Osteoblast (primary cell): ENCODE measurements around the gene TRPV4. TPM values are rescaled to one million over a fixed set of nuclear protein-coding genes. Genes with fewer than 3 reads are reported as not detected.

Experiments
- DNase-seq: peaks from one replicate; pipeline ENCODE4 v3.0.0; 2011; ENCODE audit warnings: low spot score, mixed read lengths; ENCODE audit not compliant: insufficient read length; ENCODE audit errors: missing footprints
- H2AFZ ChIP-seq: 2 replicates; pipeline ENCODE4 v1.6.0; 2011; ENCODE audit warnings: mild to moderate bottlenecking, low read length
- H3K27ac ChIP-seq: 2 replicates; pipeline ENCODE4 v1.5.1; 2011; ENCODE audit warnings: mild to moderate bottlenecking, low read depth, low read length, moderate library complexity
- H3K27me3 ChIP-seq: 2 replicates; pipeline ENCODE4 v1.6.0; 2012; ENCODE audit warnings: mild to moderate bottlenecking, control low read depth, inconsistent platforms, low read length, moderate library complexity; ENCODE audit not compliant: insufficient read depth
- H3K36me3 ChIP-seq: 2 replicates; pipeline ENCODE4 v1.5.1; 2011; ENCODE audit warnings: mild to moderate bottlenecking, low read length, control low read depth, moderate library complexity; ENCODE audit not compliant: insufficient read depth
- H3K4me1 ChIP-seq: 2 replicates; pipeline ENCODE4 v1.5.1; 2011; ENCODE audit warnings: mild to moderate bottlenecking, low read length, control low read depth, moderate library complexity; ENCODE audit not compliant: insufficient read depth
- H3K4me2 ChIP-seq: 2 replicates; pipeline ENCODE4 v1.6.0; 2011; ENCODE audit warnings: mild to moderate bottlenecking, low read length; ENCODE audit not compliant: insufficient read depth
- H3K4me3 ChIP-seq: fragments of 200-600 bp; sonication (generic); 3 replicates; pipeline ENCODE4 v1.5.1; 2012; ENCODE audit warnings: mild to moderate bottlenecking, low read length, inconsistent platforms; ENCODE audit not compliant: insufficient read depth
- H3K79me2 ChIP-seq: 2 replicates; pipeline ENCODE4 v1.6.0; 2012; ENCODE audit warnings: mild to moderate bottlenecking, low read length, control low read depth, inconsistent platforms; ENCODE audit not compliant: insufficient read depth
- H3K9me3 ChIP-seq: 2 replicates; pipeline ENCODE4 v1.5.1; 2011; ENCODE audit warnings: low read depth, low read length, control low read depth
- H4K20me1 ChIP-seq: 2 replicates; pipeline ENCODE4 v1.6.0; 2012; ENCODE audit warnings: mild to moderate bottlenecking, low read length, control low read depth; ENCODE audit not compliant: insufficient read depth
- total RNA-seq: library from RNA; depleted of rRNA; stranded (reverse); fragments of >200 nt; gene quantifications from 2 replicates; pipeline ENCODE4 v1.2.3, GENCODE V29; 2012
- TF ChIP-seq, protein P1 (sequence below): IDR thresholded peaks from 2 replicates; pipeline ENCODE4 v1.5.1; 2011; ENCODE audit warnings: mild to moderate bottlenecking, low read depth, low read length, moderate library complexity; ENCODE audit errors: extremely low read depth

TRPV4 gene
- total RNA-seq, 1 donor: 5.8 TPM

DNA sequence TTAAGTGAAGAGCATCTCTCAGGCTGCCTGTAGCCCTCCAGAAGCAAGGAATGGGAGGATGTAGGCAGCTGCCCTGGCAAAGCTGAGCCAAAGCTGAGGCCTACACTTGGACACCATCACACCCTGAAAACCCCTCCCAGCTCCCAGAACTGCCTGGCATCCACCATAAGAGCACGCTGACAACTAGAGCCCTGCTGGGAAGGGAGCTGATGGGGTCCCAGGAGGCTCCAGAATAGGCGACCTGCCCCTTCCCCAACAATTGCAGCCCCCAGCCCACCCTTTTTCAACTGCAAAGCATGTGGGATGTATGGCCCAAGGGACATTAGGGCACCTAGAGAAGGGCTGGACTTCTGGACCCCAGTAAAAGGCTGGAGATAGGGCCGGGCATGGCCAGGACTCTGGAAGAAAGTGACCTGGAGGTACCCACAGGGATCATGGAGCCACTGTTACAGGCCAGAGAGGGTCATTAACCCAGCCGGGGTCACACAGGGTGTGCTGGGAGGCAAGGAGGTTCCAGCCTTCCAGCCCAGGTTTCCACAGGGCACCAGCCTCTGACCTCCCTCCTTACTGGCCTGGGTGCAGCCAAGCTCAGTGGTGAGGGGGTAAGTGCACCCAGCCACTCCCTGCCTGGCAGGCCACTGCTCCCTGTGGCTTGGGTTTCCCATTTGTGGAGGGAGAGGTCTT, 91.8 kb downstream of the TRPV4 start:
- TF ChIP-seq, protein P1, sequence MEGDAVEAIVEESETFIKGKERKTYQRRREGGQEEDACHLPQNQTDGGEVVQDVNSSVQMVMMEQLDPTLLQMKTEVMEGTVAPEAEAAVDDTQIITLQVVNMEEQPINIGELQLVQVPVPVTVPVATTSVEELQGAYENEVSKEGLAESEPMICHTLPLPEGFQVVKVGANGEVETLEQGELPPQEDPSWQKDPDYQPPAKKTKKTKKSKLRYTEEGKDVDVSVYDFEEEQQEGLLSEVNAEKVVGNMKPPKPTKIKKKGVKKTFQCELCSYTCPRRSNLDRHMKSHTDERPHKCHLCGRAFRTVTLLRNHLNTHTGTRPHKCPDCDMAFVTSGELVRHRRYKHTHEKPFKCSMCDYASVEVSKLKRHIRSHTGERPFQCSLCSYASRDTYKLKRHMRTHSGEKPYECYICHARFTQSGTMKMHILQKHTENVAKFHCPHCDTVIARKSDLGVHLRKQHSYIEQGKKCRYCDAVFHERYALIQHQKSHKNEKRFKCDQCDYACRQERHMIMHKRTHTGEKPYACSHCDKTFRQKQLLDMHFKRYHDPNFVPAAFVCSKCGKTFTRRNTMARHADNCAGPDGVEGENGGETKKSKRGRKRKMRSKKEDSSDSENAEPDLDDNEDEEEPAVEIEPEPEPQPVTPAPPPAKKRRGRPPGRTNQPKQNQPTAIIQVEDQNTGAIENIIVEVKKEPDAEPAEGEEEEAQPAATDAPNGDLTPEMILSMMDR: no peak
- H3K36me3 ChIP-seq: no peaks in the 10 kb centered on the region
- DNase-seq: no peak

DNA sequence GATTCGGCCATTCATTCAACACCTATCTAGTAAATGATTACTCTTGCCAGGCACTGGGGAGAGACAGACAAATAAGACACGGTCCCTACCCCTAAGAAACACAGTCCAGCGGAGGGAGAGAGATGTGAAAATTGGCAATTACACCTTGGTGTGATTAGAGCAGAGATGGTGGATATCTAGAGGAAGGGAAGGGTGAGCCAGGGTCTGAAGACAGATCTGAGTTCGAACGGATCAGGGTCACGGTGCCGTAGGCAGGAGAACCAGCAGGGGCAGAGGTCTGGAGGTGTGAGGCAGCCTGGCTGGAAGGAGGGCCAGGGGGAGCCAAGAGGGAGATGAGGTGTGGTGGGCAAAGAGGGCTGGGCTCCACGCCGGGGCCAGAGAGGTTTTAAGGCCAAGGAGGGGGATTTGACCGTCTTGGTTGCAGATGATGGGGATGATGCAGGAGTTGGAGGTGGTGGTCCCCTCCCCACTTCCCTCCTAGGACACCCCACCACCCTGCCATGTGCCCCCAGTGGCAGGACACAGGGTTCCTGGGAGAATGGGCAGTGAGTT, 92.4 kb downstream of the TRPV4 start:
- H4K20me1 ChIP-seq: no peaks in the 10 kb centered on the region
- H3K9me3 ChIP-seq: no peaks in the 10 kb centered on the region
- peak; percentile 27 for DNase-seq
- no peak overlapping the region for H2AFZ ChIP-seq
- H3K4me2 ChIP-seq: no peak overlapping the region
- TF ChIP-seq, protein P1: no peak
- no peaks in the 10 kb centered on the region for H3K36me3 ChIP-seq
- no peaks in the 10 kb centered on the region for H3K4me1 ChIP-seq
- H3K4me3 ChIP-seq: no peak overlapping the region
- no peak overlapping the region for H3K27ac ChIP-seq
- H3K79me2 ChIP-seq: no peaks in the 10 kb centered on the region
- H3K27me3 ChIP-seq: peaks cover 4% of the 10 kb centered on the region

More for the DNA sequence above, 91.8 kb downstream of the TRPV4 start:
- Histone ChIP-seq H3K9me3 (no peaks in the 10 kb centered on the region), H3K4me2 (no peak overlapping the region), H3K4me3 (no peak overlapping the region), H3K79me2 (no peaks in the 10 kb centered on the region), H3K27me3 (no peaks in the 10 kb centered on the region), H4K20me1 (no peaks in the 10 kb centered on the region), H3K4me1 (no peaks in the 10 kb centered on the region), H2AFZ (no peak overlapping the region), H3K27ac (no peak overlapping the region)

DNA sequence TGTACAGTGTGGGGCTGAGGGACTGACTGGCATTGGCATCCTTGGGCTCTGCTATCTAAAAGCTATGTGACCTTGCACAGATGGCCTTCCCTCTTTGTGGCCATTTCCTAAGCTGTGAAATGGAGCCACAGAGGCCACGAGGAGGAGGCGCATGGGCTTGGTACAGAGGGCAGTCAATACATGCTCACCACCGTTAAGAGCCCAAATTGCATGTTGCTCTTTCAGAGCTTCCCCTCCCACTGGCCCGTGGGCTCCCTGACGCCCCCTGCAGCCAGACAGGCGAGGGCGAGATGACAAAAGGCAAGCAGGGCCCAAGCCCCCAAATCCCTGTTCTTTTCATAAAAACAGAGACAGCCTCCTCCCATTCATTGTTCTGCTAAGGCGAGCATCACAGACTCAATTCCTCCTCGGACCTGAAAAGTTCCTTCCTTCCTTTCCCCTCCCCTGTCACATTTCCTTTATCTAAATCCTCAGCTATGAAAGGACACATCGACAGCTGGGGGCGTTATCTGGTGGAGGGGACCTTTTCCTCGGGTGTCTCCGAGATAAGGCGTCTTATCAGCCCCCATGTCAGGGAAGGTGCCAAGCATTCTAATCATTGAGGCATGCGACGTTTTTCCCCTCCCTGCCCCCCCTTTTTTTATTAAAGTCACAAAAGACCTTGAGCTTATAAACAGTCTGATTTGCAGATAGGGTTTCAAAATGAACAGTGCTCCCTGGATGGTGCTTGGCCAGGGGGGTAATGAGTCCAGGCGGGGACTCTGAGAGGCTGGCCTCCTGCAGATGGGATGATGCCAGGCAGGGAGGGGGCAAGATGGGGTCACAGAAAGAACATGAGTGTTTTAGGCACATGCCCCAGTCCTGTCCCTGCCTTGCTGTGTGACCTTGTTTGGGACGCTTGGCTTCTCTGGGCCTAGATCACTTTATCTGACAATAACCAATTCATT, 93.2 kb downstream of the TRPV4 start:
- no peak overlapping the region for H3K4me3 ChIP-seq
- TF ChIP-seq, protein P1: peak; percentile 23
- no peaks in the 10 kb centered on the region for H3K36me3 ChIP-seq
- H3K4me2 ChIP-seq: no peak overlapping the region
- DNase-seq: peak; percentile 60
- no peaks in the 10 kb centered on the region for H3K4me1 ChIP-seq
- no peaks in the 10 kb centered on the region for H3K79me2 ChIP-seq
- no peak overlapping the region for H2AFZ ChIP-seq
- no peaks in the 10 kb centered on the region for H3K9me3 ChIP-seq
- H3K27me3 ChIP-seq: peaks cover 11% of the 10 kb centered on the region
- H4K20me1 ChIP-seq: no peaks in the 10 kb centered on the region
- H3K27ac ChIP-seq: no peak overlapping the region
